ENCODE data around the gene RALBP1.
A peak's percentile ranks its signal among the peaks of the same experiment; 100 is the strongest.
"Not testable (repeated sequence)": the region's sequence is repeated elsewhere in the genome, so short reads cannot be mapped to it uniquely, and the experiment has no call there.

The RALBP1 gene

DNA sequence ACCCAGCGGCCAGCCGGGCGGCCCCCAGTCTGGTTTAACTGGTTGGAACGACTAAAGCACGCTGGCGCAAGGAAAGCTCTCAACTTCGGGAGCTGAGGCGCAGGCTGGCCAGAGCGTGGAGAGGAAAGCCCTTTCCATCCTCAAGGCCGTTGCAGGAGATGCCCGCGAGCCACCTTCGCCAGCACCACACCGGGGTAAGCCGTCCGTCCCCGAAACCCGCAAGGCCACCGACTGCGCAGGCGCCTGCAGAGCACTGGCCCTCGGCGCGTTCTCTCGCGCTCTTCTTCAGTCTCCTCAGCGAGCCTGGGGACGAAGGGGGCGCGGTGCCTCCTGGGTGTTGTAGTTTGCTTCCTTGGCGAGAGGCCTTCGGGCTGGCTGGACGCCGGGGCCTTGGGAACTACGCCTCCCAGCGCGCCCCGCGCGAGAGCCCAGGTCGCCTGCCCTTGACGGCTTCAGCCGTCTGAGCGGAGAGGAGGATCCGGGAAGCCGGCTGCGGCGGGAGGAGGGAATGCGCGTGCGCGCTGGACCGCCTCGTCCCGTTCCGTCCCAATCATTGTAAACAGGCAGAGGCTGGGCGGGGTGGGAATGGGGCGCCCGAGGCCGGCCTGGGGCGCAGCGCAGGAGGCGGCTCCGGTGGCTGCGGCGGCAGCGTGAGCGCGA is at the start of gene RALBP1:
Gene RALBP1 (plus strand): TSS at position 531 of the 660 bp plus-strand sequence. CDS start 37,533 bp downstream, outside the sequence.
- peaks cover 3% of the 10 kb centered on the region for H3K9me3 ChIP-seq (ENCODE audit: low read length)
- H3K4me1 ChIP-seq (ENCODE audit: insufficient read depth, low read length), result peaks cover 12% of the 10 kb centered on the region
- peak within 1 kb of the TSS; percentile 63 for H2AFZ ChIP-seq (ENCODE audit: low read depth, low read length)
- H3K4me3 ChIP-seq (ENCODE audit: low read length), result peak within 1 kb of the TSS; percentile 98
- no peaks in the 10 kb centered on the region for H3K27me3 ChIP-seq (ENCODE audit: insufficient read depth, low read length)
- H3K36me3 ChIP-seq (ENCODE audit: insufficient read depth, low read length), result peaks cover 9% of the 10 kb centered on the region

DNA sequence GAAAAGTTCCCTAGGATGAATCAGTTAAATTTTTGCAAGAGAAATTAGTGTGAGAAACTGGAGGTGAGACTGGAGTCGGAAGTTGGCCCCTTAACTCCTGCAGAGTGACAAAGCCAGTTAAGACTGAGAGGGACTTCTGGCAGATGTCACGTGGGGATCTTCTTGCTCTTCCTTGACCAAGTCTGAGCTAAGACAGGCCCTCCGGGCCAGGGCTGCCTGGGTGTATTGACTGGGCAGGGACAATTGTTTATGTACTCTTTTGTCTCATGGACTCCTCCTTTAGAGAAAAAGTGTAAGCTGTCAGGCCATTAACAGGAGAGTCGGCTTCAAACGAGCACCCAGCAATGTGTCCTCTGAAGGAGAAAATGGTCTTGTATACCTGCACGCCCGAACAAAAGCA is 48.6 kb upstream of the RALBP1 start:
- Histone ChIP-seq H3K36me3 (ENCODE audit: insufficient read depth, low read length) (no peaks in the 10 kb centered on the region), H2AFZ (ENCODE audit: low read depth, low read length) (no peak overlapping the region), H3K4me1 (ENCODE audit: insufficient read depth, low read length) (peaks cover 2% of the 10 kb centered on the region), H3K27me3 (ENCODE audit: insufficient read depth, low read length) (no peaks in the 10 kb centered on the region), H3K9me3 (ENCODE audit: low read length) (peaks cover 2% of the 10 kb centered on the region), H3K4me3 (ENCODE audit: low read length) (no peak overlapping the region)

GRCh38 chr18:9428301-9428706 is 47.0 kb upstream of the RALBP1 start:
- Histone ChIP-seq H3K4me1 (ENCODE audit: insufficient read depth, low read length) (peaks cover 4% of the 10 kb centered on the region), H3K9me3 (ENCODE audit: low read length) (peaks cover 2% of the 10 kb centered on the region), H2AFZ (ENCODE audit: low read depth, low read length) (no peak overlapping the region), H3K4me3 (ENCODE audit: low read length) (no peak overlapping the region), H3K27me3 (ENCODE audit: insufficient read depth, low read length) (no peaks in the 10 kb centered on the region), H3K36me3 (ENCODE audit: insufficient read depth, low read length) (no peaks in the 10 kb centered on the region)

DNA sequence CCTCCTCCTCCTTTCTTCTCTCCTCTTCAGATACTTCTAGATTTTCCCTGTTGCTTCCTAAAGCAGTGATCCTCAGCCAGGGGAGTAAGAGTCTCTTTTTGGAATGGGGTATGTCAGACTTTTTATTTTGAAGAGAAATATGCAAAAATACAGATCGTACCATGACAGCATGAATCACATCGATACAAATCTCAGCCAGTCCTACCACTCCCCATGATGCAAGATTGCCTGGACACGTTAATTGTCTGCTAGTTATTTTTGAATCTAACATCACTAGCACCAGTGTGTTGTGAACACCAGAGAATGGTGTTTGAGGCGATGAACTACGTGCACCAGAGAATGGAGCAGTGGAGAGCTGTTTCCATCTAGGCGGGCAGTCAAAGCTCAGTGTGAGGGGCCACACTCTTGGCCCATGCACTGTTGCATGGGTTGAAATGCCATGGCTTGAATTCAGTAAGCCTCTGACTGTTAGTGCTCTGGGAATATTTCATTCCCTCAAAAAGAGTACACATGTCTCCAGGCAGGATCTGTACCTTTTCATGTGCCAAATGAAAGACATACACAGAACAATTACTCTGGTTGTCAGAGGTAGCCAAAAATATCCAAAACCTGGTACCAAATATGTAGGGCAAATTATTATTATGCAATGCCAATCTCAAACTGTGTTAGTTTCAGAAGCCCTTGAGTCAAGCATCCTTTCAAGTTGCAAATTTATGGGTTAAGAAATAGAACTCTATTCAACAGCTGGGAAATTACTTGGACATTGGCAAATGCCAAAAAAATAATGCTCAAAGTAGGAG is 46.3 kb upstream of the RALBP1 start:
- Histone ChIP-seq H3K36me3 (ENCODE audit: insufficient read depth, low read length) (no peaks in the 10 kb centered on the region), H3K4me1 (ENCODE audit: insufficient read depth, low read length) (peaks cover 10% of the 10 kb centered on the region), H2AFZ (ENCODE audit: low read depth, low read length) (no peak overlapping the region), H3K4me3 (ENCODE audit: low read length) (no peak overlapping the region), H3K27me3 (ENCODE audit: insufficient read depth, low read length) (no peaks in the 10 kb centered on the region), H3K9me3 (ENCODE audit: low read length) (peaks cover 2% of the 10 kb centered on the region)

DNA sequence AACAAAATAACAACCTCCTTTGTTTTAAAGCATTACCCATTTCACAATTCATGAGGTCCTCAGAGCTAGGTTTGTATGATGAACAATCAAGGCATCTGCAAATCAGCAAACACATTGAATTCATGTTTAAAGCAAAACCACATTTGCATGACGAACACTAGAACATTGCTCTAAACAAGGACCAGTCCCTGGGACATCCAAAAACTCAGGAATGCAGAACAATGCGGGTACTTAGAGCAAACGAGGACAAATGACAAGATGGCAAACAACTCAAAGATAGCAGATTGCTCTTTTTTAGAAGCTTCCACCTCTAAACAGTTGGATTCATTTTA is 45.7 kb upstream of the RALBP1 start:
- H3K27me3 ChIP-seq (ENCODE audit: insufficient read depth, low read length), result no peaks in the 10 kb centered on the region
- H2AFZ ChIP-seq (ENCODE audit: low read depth, low read length), result no peak overlapping the region
- no peak overlapping the region for H3K4me3 ChIP-seq (ENCODE audit: low read length)
- H3K36me3 ChIP-seq (ENCODE audit: insufficient read depth, low read length), result no peaks in the 10 kb centered on the region
- H3K4me1 ChIP-seq (ENCODE audit: insufficient read depth, low read length), result peaks cover 14% of the 10 kb centered on the region
- peaks cover 2% of the 10 kb centered on the region for H3K9me3 ChIP-seq (ENCODE audit: low read length)

GRCh38 chr18:9430315-9430714 is 45.0 kb upstream of the RALBP1 start:
- H3K4me3 ChIP-seq (ENCODE audit: low read length); H3K36me3 ChIP-seq (ENCODE audit: insufficient read depth, low read length); H3K27me3 ChIP-seq (ENCODE audit: insufficient read depth, low read length); H2AFZ ChIP-seq (ENCODE audit: low read depth, low read length); H3K9me3 ChIP-seq (ENCODE audit: low read length): not testable (repeated sequence)
- peaks cover 20% of the 10 kb centered on the region for H3K4me1 ChIP-seq (ENCODE audit: insufficient read depth, low read length)

- H3K9me3 ChIP-seq (ENCODE audit: low read length), result peaks cover 2% of the 10 kb centered on the region
Measured at GRCh38 chr18:9431296-9431695, 44.0 kb upstream of the RALBP1 start.

DNA sequence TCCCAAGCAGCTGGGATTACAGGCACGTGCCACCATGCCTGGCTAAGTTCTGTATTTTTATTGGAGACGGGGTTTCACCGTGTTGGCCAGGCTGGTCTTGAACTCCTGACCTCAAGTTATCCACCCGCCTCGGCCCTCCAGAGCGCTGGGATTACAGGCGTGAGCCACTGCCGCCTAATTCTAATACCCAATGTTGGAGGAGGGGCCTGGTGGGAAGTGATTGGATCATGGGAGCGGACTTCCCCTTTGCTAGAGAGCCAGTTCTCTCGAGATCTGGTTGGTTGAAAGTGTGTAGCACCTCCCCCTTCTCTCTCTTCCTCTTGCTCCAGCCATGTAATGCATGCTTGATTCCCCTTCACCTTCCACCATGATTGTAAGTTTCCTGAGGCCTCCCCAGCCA is 42.2 kb upstream of the RALBP1 start:
- not testable (repeated sequence) for H3K36me3 ChIP-seq (ENCODE audit: insufficient read depth, low read length); H3K9me3 ChIP-seq (ENCODE audit: low read length); H3K27me3 ChIP-seq (ENCODE audit: insufficient read depth, low read length); H3K4me3 ChIP-seq (ENCODE audit: low read length)
- peak overlapping the region; percentile 64 for H2AFZ ChIP-seq (ENCODE audit: low read depth, low read length)
- H3K4me1 ChIP-seq (ENCODE audit: insufficient read depth, low read length), result peaks cover 31% of the 10 kb centered on the region

More at GRCh38 chr18:9431296-9431695, 44.0 kb upstream of the RALBP1 start:
- Histone ChIP-seq H3K27me3 (ENCODE audit: insufficient read depth, low read length) (no peaks in the 10 kb centered on the region), H3K4me3 (ENCODE audit: low read length) (no peak overlapping the region), H3K36me3 (ENCODE audit: insufficient read depth, low read length) (no peaks in the 10 kb centered on the region), H2AFZ (ENCODE audit: low read depth, low read length) (no peak overlapping the region), H3K4me1 (ENCODE audit: insufficient read depth, low read length) (peaks cover 22% of the 10 kb centered on the region)

- Histone ChIP-seq H3K9me3 (ENCODE audit: low read length) (peaks cover 2% of the 10 kb centered on the region), H2AFZ (ENCODE audit: low read depth, low read length) (peak overlapping the region; percentile 64), H3K27me3 (ENCODE audit: insufficient read depth, low read length) (no peaks in the 10 kb centered on the region), H3K36me3 (ENCODE audit: insufficient read depth, low read length) (no peaks in the 10 kb centered on the region), H3K4me3 (ENCODE audit: low read length) (peak overlapping the region; percentile 49), H3K4me1 (ENCODE audit: insufficient read depth, low read length) (peaks cover 31% of the 10 kb centered on the region)
Measured at GRCh38 chr18:9433671-9434121, 41.6 kb upstream of the RALBP1 start.

DNA sequence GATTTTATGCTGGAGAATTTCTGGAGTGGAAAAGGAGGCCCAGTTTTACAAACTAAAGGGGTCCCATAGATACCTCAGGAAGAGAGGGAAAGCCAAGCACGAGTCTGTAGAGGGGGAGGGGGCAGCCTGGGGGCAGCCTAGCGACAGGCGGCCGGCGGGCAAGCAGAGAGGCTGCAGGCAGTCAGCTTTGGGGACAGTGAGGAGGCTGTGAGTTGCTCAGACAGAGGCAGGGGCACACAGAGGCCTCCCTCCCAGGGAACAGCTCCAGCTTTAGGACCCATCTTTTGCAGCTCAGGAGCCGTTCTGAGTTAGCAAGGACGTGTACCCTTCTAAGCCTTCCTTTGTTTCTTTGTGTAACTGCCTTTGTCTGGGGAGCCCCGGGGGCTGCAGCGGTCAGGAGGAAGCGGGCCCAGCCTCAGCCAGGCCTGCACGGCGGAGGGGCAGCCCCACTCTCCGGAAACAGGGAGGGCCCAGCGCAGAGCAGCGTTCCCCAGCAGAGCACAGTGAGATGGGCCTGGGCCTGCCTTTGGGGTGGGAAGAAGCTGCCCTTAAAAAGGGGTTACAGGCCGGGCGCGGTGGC is 41.1 kb upstream of the RALBP1 start:
- H3K4me1 ChIP-seq (ENCODE audit: insufficient read depth, low read length), result peaks cover 31% of the 10 kb centered on the region
- H3K36me3 ChIP-seq (ENCODE audit: insufficient read depth, low read length), result no peaks in the 10 kb centered on the region
- H3K9me3 ChIP-seq (ENCODE audit: low read length), result peaks cover 2% of the 10 kb centered on the region
- no peaks in the 10 kb centered on the region for H3K27me3 ChIP-seq (ENCODE audit: insufficient read depth, low read length)
- peak overlapping the region; percentile 49 for H3K4me3 ChIP-seq (ENCODE audit: low read length)
- H2AFZ ChIP-seq (ENCODE audit: low read depth, low read length), result peak overlapping the region; percentile 64

- Histone ChIP-seq H3K27me3 (ENCODE audit: insufficient read depth, low read length) (no peaks in the 10 kb centered on the region), H2AFZ (ENCODE audit: low read depth, low read length) (no peak overlapping the region), H3K4me3 (ENCODE audit: low read length) (no peak overlapping the region), H3K9me3 (ENCODE audit: low read length) (peaks cover 2% of the 10 kb centered on the region), H3K4me1 (ENCODE audit: insufficient read depth, low read length) (peaks cover 29% of the 10 kb centered on the region), H3K36me3 (ENCODE audit: insufficient read depth, low read length) (no peaks in the 10 kb centered on the region)
Measured at GRCh38 chr18:9435041-9435440, 40.3 kb upstream of the RALBP1 start.

DNA sequence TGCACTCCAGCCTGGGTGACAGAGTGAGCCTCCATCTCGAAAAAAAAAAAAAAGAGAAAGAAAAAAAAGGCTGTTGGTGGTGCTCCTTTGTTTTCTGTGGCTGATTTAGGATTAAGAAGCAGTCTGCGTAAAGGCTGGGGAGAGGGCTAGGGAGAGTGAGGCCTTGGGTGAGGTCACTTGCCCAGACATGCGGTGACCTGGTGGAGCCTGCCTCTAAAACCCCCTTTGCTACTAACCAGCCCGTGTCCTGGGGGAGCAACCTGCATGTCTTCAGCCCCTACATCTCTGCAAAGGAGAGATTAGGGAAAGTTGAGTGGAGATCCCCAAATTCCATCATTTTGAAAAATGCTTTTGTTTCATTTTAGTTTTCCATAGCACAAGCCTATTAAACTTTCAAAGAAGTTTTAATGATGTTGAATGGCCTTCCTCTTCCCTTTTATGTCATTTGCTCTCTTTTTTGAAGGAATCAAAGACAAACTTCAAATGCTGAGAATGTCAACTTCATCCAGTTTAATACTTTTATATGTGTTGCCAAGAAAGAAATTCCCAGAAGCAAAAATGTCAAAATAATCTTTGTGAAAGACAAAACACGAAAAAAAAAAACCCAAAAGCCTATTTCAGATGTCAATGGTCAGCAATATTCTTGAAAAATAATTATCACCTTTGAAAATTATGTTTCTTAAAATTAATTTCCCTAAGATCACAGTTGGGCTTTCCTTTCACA is 38.9 kb upstream of the RALBP1 start:
- no peak overlapping the region for H2AFZ ChIP-seq (ENCODE audit: low read depth, low read length)
- H3K27me3 ChIP-seq (ENCODE audit: insufficient read depth, low read length), result no peaks in the 10 kb centered on the region
- H3K4me1 ChIP-seq (ENCODE audit: insufficient read depth, low read length), result peaks cover 29% of the 10 kb centered on the region
- H3K4me3 ChIP-seq (ENCODE audit: low read length), result no peak overlapping the region
- no peaks in the 10 kb centered on the region for H3K9me3 ChIP-seq (ENCODE audit: low read length)
- H3K36me3 ChIP-seq (ENCODE audit: insufficient read depth, low read length), result no peaks in the 10 kb centered on the region

- H3K36me3 ChIP-seq (ENCODE audit: insufficient read depth, low read length), result no peaks in the 10 kb centered on the region
- peaks cover 29% of the 10 kb centered on the region for H3K4me1 ChIP-seq (ENCODE audit: insufficient read depth, low read length)
- H3K27me3 ChIP-seq (ENCODE audit: insufficient read depth, low read length), result no peaks in the 10 kb centered on the region
- H2AFZ ChIP-seq (ENCODE audit: low read depth, low read length), result no peak overlapping the region
- H3K9me3 ChIP-seq (ENCODE audit: low read length), result no peaks in the 10 kb centered on the region
- H3K4me3 ChIP-seq (ENCODE audit: low read length), result no peak overlapping the region
Measured at GRCh38 chr18:9437021-9437437, 38.3 kb upstream of the RALBP1 start.

All from neuron (in vitro differentiated cells).